ENCODE data around the gene JUND.

JUND gene

DNA sequence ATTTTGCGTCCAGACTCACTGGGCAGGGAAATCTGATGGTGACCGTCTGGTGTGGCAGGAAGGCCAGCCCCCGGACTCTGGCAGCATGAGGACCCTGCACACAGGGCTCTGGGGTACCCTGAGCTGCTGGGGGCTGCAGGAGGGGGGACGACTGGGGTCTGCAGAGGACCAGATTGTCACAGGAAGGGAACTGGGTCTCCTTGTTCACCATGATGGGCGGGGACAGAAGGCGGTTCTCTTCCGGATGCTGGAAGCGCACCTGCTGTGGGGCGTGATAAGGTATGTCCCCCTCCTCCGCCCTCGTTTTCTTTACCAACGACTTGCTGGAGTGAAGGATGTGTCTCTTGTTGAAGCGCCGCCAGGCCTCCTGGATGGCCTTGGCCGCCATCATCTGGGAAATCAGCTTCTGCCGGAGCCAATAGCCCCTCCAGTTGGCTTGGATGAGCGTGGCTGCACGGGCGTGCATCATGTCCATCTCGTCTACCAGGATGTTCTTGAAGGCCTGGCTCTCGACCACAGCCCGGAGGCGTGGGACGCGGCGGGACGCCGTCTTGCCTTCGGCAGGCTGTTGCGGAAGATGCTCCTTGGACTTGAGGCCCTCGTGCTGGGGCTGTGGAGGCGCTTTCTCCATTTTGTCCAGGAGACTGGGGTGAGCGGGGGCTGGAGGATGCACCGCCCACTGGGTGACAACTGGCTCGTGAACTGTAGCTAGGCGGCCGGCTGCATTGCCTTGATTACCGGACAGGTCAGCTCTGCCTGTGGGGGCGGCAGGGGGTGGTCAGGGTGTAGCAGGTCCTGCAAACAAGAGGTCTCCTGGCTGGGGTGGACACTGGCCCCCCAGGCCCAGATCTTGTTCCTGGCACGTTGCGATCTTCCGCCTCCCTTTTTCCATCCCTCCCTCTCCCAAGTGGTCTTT, 14.4 kb downstream of the JUND start:
- peak; percentile 19 for DNase-seq (ENCODE audit: low spot score)

DNA sequence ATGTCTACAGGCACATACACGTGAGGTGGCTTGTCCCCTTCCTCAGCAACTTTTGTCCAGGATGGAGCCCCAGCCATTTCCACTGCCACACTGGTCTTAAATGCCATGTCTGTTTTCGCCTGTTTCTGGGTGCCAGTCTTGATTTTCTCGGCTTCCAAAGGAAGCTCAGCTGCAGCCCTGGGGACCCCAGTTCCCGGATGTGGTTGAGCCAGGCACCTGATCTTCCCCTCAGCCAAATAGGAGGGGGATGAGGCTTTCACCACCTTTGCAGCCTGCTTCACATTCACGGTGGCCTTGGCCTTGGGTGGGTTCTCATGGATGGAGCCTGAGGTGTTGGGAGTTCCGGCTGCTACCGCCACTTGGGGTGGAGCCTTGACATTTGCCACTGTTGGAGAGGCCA, 15.8 kb downstream of the JUND start:
- no peak for DNase-seq (ENCODE audit: low spot score)

DNA sequence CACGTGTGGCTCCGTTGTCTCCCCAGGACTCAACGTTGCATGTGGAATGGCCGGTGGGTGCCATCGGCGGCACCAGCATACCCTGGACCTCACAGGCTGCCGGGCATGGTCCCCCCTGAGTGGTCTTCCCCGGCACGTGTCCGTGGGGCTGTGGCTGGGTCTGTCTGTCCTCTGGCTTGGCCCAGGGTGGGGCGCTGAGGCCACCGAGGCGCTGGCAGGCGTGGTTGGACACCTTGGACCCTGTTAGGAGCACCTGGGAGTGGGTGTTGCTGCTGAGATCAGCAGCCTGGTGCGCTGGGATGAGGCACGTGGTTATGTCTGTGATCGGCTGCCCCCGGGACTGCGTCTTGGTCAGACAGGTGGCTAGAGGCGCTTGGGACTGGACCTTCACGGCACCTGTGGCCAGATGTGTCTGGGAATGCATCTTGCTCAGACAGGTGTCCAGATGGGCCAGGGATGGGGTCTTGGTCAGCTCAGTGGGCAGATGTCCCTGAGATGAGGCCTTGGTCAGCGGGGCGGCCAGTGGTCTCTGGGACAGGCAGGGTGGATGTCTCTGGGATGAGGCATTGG, 16.4 kb downstream of the JUND start:
- no peak for DNase-seq (ENCODE audit: low spot score)

DNA sequence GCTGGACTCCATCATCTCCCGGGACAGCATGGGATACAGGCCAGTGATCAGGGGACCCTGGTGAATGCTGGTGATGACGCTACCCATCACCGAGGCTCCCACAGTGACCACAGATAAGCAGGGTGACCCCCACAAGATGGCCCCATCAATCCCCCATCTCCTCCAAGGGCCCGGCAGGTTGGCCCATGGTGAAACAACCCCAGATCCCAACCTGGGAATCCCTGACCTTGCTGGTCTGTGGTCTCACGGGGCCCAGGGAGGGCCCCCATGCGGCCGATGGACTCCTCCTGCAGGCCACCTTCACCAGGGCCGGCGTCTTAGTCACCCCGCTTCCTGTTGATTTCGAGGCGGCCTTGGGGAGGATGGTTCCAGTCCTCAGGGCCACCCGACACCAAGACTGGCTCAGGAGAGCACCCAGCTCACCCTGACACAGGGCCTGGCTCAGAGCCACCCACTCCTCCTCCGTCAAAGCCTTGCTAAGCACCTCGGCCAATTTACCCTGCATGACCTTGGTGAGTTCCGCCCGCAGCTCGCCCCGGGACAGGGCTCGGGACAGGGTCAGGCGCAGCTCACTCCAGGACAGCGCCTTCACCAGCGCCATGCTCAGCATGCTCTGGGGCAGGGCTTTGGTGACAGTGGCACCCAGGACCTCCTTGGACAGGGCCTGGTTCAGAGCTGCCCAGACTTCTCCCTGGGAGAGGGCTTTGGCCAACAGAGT, 17.1 kb downstream of the JUND start:
- no peak for DNase-seq (ENCODE audit: low spot score)

DNA sequence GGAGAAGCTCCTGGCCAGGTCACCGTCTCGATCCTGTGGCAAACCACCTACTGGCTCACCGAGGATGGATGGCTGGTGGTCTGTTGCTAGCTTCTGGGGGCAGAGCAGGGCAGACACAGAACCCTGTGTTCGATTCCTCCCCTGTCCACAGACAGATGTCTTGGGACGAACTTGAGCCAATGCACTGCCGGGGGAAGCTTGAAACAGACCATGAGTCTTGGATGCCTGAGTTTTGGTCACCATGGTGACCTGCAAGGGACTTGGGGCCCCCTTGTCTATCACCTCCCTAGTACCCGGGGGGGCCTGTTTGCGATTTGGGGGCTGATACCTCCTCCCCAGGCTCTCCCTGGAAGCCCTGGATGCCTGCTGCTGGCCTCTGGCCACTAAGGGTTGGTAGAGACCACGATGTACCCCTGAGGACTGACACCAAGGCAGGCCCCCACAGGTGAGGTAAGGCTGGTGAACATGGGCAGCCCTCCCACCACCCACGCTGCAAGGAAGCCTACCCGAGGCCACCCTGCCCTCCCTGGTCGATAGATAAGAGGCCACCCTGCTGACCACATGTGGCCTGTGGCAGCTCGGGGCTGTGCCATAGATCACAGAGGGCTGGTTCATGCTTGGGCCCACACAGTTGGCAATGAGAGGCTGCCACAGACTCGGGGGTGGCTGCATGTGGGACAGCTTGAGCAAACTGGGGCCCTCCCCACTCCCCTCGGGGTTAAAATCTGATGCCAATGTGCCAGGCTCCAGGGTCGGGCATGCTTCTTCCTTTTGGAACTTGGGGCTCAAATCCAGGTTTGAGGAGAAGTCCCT, 17.9 kb downstream of the JUND start:
- DNase-seq (ENCODE audit: low spot score), result no peak

DNA sequence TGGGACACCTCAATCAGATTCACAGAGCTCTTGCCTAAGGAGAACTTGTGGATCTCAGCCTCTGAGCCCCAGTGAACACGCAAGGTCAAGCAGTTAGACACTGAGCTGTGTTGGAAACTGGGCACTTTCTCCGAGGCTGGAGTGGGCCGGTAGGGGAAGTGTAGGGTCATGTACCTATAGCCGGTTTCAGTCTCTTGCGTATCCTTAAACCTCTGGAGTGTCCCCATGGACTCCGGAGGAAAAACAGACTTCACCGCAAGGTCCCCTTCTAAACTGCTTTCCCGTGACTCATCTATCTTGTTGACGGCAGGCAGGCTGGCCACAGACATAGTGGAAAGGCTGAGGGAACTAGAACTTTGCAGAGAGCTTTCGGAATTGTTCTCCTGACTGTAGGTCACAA, 18.5 kb downstream of the JUND start:
- peak; percentile 6 for DNase-seq (ENCODE audit: low spot score)

DNA sequence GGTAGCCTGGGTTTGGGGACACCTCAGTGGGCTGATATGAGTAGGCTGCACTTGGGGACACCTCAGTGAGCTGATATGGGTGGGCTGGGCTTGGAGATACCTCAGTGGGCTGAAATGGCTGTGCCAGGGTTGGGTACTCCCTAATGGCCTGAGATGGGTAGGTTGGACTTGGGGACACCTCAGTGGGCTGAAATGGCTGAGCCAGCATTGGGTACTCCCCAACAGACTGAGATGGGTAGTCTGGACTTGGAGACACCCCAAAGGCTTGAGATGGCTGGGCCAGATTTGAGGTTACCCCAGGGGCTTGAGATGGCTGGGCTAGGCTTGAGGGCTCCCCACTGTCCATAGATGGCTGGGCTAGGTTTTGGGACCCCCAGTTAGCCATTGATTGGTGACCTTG, 19.3 kb downstream of the JUND start:
- DNase-seq (ENCODE audit: low spot score), result peak; percentile 6

DNA sequence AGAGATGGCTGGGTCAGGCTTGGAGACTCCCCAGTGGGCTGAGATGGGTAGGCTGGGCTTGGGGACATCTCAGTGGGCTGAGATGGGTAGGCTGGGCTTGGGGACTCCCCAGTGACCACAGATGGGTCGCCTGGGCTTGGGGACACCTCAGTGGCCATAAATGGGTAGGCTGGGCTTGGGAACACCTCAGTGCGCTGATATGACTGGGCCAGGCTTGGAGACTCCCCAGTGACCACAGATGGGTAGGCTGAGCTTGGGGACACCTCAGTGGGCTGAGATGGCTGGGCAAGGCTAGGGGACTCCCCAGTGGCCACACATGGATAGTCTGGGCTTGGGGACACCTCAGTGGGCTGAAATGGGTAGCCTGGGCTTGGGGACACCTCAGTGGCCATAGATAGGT, 19.9 kb downstream of the JUND start:
- DNase-seq (ENCODE audit: low spot score), result no peak

DNA sequence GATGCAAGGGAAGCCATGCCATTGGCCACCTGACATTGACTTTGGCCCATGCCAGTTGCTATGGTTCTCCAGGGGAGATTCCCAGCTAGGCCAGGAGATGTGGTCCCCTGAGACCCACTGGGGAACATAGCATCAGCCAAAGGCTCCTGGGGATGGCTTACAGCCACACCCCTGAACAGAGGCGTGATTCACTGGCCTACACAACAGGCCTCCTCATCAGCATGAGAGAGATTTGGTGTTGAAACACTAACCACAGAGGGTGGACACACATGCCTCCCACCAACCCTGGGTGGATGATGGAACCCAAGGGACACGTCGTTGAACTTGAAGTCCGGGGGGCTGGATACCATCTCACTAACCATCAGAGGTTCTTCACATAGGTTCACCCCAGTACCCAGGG, 21.5 kb downstream of the JUND start:
- peak; percentile 9 for DNase-seq (ENCODE audit: low spot score)

DNA sequence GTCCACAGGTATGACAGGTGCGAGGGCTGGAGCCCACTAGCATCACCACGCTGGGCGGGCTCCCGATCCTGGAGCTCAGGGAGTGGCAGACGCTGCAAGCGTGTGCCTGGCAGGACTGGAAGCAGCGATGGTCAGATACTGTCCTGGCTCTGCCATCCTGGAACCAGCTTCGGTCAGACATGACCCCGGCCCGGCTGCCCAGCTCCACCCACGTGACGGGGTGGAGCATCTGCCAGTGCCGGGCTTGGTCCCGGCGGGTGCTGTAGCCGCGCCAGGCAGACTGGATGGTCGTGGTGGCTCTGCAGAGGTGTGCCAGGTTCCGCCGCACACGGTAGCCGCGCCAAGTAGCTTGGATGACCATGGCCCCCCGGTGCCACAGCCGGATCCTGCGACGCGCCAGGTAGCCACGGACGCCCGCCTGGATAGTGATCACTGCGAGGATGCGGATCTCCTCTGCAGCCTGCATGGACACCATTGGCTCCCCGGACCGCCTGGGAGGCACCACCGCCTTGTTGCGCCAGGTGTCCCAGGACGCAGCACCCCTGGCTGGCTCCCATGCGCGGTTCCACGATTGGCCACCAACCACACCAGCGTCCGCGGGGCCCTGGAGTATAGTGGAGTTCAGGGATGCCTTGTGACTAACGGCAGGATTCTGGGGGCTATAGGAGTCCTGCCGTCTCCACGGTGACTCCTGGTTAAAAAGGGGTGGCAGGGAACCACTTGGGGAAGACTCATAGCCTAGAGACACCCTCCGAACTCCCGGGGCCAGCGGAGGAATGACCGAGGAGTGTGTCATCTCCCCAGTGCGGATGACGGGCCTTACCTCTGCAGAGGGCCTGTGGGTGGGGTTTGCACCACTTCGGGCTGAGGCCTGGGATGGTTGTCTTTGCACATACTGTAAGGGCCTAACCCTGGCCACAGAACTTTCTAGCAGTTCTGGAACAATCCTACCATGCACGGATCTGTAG, 23.6 kb downstream of the JUND start:
- DNase-seq (ENCODE audit: low spot score), result no peak

DNA sequence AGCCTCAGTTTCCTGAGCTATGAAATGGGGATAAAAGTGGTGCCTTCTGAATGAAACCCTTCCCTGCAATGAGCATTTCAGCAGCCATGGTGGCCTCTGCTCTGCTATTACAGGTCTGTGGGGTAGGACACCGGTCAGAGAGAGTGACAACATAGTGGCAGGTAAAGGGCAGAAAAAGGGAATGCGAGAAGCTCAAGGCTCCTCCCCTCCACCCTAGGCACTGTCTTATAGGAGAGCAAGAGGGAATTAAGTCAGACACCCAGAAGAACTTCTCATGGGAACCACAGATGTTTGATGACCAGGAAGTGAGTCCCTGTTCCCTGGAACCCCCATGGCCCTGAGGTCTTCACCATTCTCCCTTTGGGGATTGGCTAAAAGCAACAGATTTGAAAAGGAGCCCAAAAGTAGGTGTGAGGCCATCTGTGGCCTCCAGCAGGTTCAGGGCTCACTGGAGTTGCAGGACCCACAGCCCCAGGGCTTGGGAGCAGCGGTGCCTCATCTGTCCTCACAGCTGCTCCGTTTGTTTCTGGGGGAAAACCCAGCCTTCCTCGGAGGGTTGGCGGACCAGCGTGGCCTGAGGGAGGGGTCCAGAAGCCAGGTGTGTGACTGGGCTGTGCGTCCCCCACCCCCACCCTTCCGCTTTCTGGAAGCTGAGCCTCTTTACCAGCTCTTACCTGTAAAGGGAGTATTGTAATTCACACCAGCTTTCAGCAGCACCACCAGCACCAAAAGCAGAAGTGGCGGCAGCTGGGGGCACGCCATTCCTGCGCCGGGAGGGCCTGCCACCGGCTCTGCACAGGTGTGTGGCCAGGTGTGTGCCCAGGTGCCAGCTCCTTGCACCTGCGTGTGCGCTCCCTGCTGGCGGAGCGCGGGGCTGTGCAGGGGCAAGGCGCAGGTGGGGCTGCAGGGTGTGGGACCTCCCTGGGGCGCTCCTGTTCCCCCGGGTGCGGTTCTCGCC, 26.6 kb downstream of the JUND start:
- DNase-seq (ENCODE audit: low spot score), result peak; percentile 15

DNA sequence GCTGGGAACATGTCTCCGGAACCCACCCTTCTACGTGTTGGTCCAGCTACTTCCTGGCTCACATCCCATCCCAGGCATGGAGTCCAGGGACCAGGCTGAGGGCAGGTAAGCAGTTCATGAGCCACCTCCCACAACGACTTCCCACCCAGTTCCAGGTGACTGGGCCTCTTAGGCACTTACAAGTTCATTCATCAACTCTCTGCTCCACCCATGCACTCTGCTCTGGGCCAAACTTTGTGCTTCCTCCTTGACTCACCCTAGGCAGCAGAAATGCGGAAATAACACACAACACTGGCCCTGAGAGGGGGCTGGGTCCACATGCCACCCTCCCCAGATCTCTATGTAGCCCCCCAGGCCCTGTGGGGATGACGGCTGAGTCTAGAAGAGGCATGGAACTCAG, 27.7 kb downstream of the JUND start:
- DNase-seq (ENCODE audit: low spot score), result no peak

DNA sequence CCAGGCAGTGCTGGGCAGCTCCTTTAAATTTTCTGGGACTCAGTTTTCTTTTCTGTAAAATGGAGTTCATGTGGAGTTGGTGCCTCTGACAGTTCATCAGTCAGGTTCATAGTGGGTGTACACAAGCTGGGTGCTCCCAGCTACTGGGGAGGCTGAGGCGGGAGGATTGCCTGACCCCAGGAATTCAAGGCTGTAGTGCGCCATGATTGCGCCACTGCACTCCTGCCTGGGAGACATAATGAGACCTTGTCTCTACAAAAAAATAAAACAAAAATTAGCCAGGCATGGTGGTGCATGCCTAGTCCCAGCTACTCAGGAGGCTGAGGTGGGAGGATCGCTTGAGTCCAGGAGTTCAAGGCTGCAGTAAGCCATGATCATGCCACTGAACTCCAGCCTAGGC, 28.3 kb downstream of the JUND start:
- DNase-seq (ENCODE audit: low spot score), result no peak

DNA sequence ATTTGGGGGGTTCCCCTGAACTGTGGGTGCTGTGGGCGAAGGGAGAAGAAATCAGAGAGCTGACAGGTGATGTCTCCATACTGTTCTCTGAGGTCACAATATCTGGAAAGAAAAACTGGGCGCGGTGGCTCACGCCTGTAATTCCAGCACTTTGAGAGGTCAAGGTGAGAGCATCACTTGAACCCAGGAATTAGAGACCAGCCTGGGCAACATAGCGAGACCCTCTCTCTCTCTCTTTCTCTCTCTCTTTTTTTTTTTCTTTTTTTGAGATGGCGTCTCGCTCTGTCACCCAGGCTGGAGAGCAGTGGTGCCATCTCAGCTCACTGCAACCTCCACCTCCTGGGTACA, 29.1 kb downstream of the JUND start:
- no peak for DNase-seq (ENCODE audit: low spot score)

DNA sequence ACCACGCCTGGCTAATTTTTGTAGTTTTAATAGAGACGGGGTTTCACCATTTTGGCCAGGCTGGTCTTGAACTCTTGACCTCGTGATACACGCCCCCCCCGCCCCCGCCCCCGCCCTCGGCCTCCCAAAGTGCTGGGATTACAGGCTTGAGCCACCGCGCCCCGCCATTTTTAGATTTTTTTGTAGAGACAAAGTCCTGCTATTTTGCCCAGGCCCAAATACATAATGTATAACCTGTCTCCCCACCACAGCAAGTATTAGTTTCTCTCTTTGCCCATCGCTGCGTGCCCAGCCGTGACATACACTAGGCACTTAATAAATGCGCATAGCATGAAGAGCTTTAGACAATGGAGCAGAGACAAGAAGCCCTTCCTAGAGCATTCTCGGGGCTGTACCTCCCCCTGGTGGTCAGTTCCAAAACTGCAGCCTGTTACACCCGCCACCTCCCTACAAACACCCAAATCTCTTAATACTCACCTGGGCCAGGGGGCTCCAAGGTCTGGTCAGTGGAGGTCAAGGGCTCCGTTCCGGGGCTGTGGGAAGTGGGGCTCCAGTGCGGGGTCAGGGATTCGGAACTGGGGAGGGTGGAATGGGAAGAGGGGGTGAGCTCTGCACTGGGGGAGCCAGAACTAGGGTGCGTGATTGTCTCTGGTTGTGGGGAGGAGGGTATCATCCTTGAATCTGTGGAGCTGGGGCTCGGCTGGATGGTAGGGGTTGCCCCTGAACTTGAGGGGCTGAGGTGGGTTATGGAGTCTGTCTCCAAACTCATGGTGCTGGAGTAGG, 29.6 kb downstream of the JUND start:
- DNase-seq (ENCODE audit: low spot score), result peak; percentile 84

DNA sequence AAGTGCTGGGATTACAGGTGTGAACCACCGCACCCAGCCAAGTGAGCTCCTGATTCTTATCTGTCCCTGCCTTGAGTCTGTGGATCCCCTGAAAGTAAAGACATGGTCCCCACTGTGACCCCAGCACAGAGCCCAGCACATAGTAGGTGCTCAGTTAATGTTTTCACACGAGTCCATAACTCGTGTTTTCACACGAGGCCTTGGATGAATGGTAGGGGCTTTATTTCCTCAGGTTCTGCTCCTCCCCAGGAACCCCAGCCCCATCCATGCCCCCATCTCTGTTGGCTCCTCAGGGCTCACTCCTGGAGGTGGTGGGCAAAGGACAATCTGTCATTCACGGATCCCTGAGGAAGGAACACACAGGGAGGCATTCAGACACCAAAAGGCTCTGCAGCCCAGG, 31.6 kb downstream of the JUND start:
- DNase-seq (ENCODE audit: low spot score), result no peak

DNA sequence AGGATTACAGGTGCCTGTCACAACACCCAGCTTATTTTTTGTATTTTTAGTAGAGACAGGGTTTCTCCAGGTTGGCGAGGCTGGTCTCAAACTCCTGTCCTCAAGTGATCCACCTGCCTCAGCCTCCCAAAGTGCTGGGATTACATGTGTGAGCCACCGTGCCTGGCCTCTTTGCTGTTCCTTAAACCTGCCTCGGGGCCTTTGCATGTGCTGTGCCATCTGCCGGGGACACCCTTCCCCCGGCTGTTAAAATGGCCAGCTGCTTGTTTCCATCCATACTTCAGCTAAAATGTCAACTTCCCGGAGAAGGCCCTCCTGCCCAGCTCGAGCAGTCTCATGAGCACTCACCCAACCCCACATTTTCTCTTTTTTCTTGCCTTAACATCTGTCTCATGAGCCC, 36.1 kb downstream of the JUND start:
- DNase-seq (ENCODE audit: low spot score), result no peak

DNA sequence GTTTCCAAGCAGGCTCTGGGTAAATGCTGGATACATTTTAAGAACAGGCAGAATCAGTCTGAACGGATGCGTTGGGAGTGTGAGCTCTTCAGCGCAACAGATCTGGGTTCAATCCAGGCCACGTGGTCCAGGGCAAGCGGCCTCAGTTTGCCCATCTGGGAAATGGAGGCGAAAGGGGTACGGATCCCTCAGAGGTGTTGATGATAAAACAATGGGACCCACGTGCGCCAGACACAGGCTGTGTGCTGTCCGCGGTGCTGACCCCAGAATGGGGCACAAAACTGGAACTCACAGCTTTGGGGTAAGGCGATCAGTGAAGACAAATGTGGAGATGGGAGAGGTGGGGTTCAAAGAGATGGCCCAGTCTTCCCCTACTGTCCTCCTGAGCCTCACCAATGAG, 42.1 kb downstream of the JUND start:
- no peak for DNase-seq (ENCODE audit: low spot score)

DNA sequence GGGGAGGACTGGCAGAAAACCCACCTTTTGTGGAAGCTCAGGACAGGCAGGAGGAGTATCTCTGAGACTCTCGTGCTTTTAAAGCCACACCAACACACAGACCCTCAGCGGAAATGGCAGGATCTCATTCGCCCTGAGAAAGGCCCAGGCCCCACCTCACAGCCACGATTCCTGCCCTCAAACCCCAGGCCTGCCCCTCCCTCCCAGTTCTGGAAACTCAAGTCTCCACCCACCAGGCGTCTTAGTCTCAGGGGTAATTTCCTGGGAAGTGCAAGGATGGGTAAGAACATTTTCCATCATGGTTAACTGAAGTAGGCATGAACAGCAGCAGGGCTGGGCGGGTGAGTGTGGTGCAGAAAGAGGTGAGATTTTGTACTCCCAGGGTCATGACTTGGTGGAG, 47.2 kb downstream of the JUND start:
- no peak for DNase-seq (ENCODE audit: low spot score)
